Parathyroid adenoma (tissue), 2 donors: ENCODE data around the gene CTU2.

ENCODE experiments used
- H2AFZ ChIP-seq: fragments of 300-600 bp; sonication (generic); one replicate; pipeline ENCODE4 v1.7.0; 2017; ENCODE audit warnings: antibody characterized with exemption, mild to moderate bottlenecking
- H3K27ac ChIP-seq: fragments of 300-600 bp; sonication (generic); one replicate; pipeline ENCODE4 v1.7.0; 2017
- H3K27me3 ChIP-seq: fragments of 300-600 bp; sonication (generic); one replicate; pipeline ENCODE4 v1.7.0; 2017; ENCODE audit warnings: low read length; ENCODE audit not compliant: control insufficient read depth, insufficient read depth
- H3K36me3 ChIP-seq: fragments of 300-600 bp; sonication (generic); one replicate; pipeline ENCODE4 v1.7.0; 2017; ENCODE audit warnings: low read length; ENCODE audit not compliant: control insufficient read depth, insufficient read depth
- H3K4me1 ChIP-seq: fragments of 300-600 bp; sonication (generic); one replicate; pipeline ENCODE4 v1.7.0; 2017; ENCODE audit warnings: control low read depth
- H3K4me2 ChIP-seq: fragments of 300-600 bp; sonication (generic); one replicate; pipeline ENCODE4 v1.7.0; 2017; ENCODE audit warnings: low read length
- H3K4me3 ChIP-seq: fragments of 300-600 bp; sonication (generic); one replicate; pipeline ENCODE4 v1.7.0; 2017; ENCODE audit warnings: low read depth, low read length
- H3K79me2 ChIP-seq: fragments of 300-600 bp; sonication (generic); one replicate; pipeline ENCODE4 v1.7.0; 2017; ENCODE audit warnings: control low read depth
- H3K9ac ChIP-seq: fragments of 300-600 bp; sonication (generic); one replicate; pipeline ENCODE4 v1.7.0; 2017; ENCODE audit warnings: mild to moderate bottlenecking
- H3K9me3 ChIP-seq: fragments of 300-600 bp; sonication (generic); one replicate; pipeline ENCODE4 v1.7.0; 2017; ENCODE audit warnings: low read length; ENCODE audit not compliant: control insufficient read depth
- CTCF ChIP-seq: fragments of 300-600 bp; sonication (generic); IDR thresholded peaks from one replicate; pipeline ENCODE4 v1.7.0; 2017; ENCODE audit warnings: antibody characterized with exemption, mild to moderate bottlenecking
- donor health status: primary hyperparathyroidism.

The CTU2 gene

DNA sequence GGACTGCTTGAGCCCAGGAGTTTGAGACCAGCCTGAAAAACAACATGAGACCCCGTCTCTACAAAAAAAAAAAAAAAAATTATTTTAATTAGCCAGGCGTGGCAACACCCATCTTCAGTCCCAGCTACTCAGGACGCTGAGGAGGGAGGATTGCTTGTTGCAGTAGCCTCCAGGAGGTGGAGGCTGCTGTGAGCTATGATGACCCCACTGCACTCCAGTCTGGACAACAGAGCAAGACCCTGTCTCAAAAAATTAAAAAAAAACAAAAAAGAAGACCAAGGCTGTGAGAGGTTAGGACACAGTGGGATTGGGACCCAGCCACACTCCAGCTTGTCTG is 18.7 kb upstream of the CTU2 start:
- Histone ChIP-seq H3K4me1 (peaks cover 23% of the 10 kb centered on the region), H3K79me2 (no peaks in the 10 kb centered on the region), H3K9me3 (no peaks in the 10 kb centered on the region), H3K9ac (no peak overlapping the region), H3K36me3 (no peaks in the 10 kb centered on the region), H2AFZ (peak overlapping the region; percentile 60), H3K4me3 (peak overlapping the region; percentile 31), H3K4me2 (peak overlapping the region; percentile 76), H3K27me3 (no peaks in the 10 kb centered on the region), H3K27ac (peak overlapping the region; percentile 48)
- TF ChIP-seq CTCF, result no peak

GRCh38 chr16:88688013-88688778 is 18.1 kb upstream of the CTU2 start:
- Histone ChIP-seq H3K79me2 (no peaks in the 10 kb centered on the region), H3K9me3 (no peaks in the 10 kb centered on the region), H3K36me3 (no peaks in the 10 kb centered on the region), H3K27me3 (no peaks in the 10 kb centered on the region), H3K4me1 (peaks cover 23% of the 10 kb centered on the region), H2AFZ (peak overlapping the region; percentile 60), H3K4me2 (peak overlapping the region; percentile 76), H3K9ac (no peak overlapping the region), H3K27ac (peak overlapping the region; percentile 48), H3K4me3 (peak overlapping the region; percentile 31)
- TF ChIP-seq CTCF, result no peak

DNA sequence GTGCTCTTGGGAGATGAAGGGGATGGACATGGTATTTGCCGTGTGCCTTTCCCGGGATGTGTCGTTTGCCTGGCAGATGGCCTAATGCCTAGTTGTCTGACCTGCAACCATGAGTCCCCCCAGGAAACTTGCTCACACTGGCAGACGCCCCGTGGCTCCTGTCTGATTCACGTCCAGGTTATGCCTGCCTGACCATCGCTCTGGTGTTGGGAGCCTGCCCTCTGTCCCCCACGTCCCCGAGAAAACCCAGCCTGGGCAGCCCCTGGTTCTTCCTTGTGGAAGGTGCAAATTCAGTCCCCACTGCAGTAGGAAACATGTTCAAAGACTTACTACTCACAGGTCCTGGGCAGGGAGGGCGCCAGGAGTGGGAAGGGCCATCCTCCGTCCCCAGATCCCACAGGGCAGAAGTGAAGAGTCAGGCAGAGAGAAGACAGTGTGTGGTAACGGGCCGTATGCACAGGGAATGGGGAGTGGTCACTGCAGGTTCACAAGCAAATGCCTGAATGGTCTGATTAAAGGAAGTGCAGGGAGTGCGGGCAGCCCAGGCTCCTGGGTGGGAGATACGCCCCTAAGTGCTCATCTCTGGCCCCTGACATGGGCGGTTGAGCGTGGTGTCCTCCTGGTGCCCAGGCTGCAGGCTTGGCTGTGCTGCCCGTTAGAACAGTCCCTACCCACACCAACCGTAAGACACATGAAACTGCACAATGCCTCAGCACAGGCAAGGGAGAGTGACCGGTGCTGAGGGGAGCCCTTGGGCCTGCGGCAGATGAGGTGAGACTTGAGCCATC is 15.8 kb upstream of the CTU2 start:
- TF ChIP-seq CTCF, result no peak
- H3K4me1 ChIP-seq, result peaks cover 19% of the 10 kb centered on the region
- H3K79me2 ChIP-seq, result no peaks in the 10 kb centered on the region
- H3K9ac ChIP-seq, result no peak overlapping the region
- H3K4me2 ChIP-seq, result no peak overlapping the region
- H3K36me3 ChIP-seq, result no peaks in the 10 kb centered on the region
- H3K9me3 ChIP-seq, result no peaks in the 10 kb centered on the region
- no peak overlapping the region for H3K27ac ChIP-seq
- H3K27me3 ChIP-seq, result no peaks in the 10 kb centered on the region
- no peak overlapping the region for H3K4me3 ChIP-seq
- H2AFZ ChIP-seq, result no peak overlapping the region

DNA sequence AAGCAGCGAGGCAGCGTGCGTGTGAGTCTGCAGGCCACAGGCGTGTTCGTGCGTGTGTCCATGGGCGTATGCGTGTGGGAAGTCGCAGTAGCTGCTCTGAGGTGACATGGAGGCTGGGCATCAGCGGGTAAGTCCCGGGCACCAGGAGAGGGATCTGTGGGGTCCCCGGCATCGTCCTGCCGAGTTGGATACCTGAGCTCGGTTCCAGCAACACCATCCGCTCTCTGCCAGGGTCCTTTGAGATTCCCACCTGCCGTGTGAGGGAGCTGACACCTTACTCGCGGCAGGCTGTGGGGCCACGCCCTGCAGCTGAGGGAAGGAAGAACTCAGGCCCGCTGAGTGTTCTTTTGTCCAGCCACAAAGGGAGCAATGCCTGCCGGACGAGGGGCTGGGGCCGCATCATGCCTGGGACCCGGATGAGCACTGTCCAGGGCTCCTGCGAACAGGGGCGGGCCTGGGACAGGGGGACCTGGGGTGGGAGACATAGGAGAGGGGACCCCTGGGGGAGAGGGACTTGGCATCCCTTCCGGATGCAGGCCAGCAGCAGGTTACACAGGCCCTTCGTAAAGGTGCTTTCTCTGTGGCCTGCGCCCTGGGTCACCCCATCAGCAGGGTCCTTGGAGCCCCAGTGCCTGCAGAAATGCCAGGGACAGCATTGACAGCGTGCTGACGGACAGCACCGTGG is 15.0 kb upstream of the CTU2 start:
- H3K4me2 ChIP-seq, result no peak overlapping the region
- TF ChIP-seq CTCF, result no peak
- no peaks in the 10 kb centered on the region for H3K36me3 ChIP-seq
- H3K79me2 ChIP-seq, result no peaks in the 10 kb centered on the region
- H2AFZ ChIP-seq, result no peak overlapping the region
- H3K4me3 ChIP-seq, result no peak overlapping the region
- H3K9me3 ChIP-seq, result no peaks in the 10 kb centered on the region
- H3K27ac ChIP-seq, result no peak overlapping the region
- peaks cover 16% of the 10 kb centered on the region for H3K4me1 ChIP-seq
- no peak overlapping the region for H3K9ac ChIP-seq
- no peaks in the 10 kb centered on the region for H3K27me3 ChIP-seq
